NCI-H446 treated with DMSO at 0.1 percent for 48 hours (cell line): ENCODE data around the gene IGDCC3.

Experiments
- DNase-seq: peaks from one replicate; lab custom pipeline; 2025; lab: John Stamatoyannopoulos, UW

Gene IGDCC3

DNA sequence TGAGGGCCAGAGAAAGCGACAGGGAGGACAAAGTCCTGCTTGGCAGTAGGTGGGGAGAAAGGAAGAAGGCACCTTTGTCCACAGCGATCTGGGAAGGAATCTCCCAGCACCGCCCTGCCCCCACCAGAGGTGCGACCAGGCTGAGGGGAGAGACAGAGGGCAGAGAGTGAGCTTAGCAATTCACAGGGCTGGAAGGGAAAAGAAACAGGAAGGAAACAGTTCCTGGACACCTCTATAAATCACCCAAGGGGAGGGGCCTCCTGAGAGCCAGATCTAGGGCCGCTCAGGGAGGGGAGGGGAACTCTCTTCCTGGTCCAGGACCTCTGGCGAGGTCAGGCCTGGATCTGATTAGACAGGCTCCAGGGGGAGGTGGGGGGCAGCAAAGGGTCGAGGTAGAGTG, 37.9 kb downstream of the IGDCC3 start:
- no peak for DNase-seq

DNA sequence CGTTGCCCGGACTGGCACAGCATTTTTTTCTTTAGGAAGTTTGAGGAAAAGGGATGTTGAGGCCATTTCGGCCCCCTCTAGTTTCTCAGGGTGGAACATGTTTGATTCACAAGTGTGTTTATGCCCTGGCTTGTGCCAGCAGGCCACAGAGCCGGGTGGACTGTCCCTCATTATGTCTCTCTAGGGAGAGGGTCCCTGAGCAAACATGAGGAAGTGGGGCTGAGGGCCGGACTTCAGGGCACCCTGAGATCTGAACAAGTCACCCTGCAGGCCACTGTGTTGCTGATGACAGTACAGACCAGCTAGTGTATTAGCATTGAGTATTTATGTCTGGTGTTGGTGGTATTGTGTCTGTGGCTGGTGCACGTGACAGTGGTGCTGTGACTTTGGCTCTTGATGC, 38.4 kb downstream of the IGDCC3 start:
- no peak for DNase-seq

DNA sequence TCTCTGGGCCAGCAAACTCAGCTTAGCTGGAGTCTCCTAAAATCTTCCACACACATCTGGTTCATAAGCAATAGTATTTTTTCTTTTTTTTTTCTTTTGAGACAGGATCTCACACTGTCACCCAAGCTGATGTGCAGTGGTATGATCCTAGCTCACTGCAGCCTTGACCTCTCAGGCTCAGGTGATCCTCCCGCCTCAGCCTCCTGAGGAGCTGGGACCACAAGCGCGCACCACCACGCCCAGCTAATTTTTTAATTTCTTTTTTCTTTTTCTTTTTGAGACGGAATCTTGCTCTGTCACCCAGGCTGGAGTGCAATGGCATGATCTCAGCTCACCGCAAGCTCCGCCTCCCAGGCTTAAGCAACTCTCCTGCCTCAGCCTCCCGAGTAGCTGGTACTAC, 39.0 kb downstream of the IGDCC3 start:
- DNase-seq: no peak

DNA sequence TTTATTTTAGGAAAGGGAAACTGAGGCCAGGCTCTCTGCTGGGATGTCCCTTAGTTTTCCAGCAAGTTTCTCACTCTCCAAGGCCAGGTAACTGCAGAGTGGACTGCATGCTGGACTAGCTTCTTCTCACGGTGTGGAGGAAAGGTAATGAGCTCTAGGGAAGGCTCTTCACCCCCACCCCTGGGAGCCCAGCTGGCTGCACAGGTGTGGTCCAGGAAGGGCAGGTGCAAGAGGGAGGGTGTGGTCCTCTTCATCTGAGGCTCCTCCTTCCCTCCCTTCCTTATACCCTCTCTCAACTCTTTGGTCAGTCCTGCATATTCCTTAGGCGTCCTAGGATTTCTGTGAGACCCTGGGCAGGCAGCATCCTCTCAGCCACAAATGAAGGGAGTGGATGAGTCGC, 39.4 kb downstream of the IGDCC3 start:
- no peak for DNase-seq

DNA sequence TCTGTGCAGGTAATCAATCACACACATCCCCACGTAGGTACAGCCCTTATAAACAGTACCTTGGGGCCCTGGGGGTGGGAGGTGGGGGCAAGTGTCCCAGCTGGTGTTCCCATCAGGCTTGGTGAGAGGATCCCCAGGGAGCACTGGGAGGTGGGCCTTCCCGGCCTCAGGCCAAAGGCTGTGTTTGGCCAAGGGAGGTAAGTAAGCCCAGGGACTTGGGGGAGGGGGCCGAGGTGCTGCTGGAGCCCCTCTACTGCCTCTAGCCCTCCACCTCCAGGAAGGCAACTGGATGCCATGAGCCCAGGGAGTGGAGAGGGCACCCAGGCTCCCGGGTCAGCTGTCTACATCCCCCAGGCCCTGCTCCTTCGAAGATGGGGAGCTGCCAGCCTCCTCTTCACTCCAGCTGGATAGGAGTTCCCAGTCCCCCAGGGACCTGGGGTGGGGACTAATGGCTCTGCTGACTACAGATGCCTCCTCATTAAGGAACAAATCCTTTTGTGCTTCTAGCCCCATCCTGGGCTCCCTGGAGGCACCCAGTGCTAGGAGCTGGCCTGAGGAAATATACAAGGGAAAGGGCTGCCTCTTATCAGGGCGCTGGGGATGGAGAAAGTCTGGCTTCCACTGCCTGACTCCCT, 40.2 kb downstream of the IGDCC3 start:
- DNase-seq: no peak

DNA sequence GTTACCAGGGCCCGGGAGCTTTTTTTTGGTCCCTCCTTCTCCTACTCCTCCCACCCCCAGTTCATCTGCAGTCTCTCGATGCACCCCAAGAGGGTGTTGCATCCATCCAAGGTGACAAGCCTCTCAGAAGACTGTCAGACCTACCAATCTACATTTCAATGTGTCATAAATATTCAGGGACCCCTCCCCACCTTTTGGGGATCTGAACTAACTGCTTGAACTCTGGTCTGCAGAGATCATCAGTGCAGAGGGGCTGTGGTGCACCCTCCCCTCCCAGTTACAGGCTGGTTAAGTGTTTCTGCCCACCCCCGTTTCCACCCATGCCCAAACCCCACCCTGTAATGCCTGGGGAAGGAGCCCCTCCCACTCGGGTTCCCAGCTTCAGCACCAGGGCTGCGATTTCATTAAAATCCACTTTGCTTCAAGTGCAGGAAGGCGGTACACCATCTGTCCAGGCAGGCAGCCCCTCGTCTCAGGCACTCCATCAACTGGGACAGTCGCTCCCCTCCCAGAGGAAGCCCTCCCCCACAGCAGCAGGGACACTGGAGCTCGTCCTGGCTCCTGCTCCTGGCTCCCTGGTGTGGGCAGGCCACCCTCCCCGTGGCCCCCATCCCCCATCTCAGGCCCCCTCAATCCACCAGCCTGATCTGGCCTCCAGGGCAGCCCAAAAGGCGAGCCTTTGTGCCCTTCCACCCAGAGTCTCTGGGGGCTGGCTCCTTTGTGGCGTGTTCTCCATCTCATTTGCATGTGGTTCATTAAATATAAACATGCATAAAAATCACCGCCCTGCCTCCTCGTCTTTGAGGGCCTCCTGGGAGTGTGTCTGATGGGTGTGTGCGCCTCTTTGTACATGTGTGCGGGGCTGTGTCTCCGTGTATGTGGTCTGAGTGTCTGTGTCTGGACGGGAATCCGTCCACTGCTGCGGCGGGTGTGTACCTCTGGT, 41.0 kb downstream of the IGDCC3 start:
- no peak for DNase-seq

DNA sequence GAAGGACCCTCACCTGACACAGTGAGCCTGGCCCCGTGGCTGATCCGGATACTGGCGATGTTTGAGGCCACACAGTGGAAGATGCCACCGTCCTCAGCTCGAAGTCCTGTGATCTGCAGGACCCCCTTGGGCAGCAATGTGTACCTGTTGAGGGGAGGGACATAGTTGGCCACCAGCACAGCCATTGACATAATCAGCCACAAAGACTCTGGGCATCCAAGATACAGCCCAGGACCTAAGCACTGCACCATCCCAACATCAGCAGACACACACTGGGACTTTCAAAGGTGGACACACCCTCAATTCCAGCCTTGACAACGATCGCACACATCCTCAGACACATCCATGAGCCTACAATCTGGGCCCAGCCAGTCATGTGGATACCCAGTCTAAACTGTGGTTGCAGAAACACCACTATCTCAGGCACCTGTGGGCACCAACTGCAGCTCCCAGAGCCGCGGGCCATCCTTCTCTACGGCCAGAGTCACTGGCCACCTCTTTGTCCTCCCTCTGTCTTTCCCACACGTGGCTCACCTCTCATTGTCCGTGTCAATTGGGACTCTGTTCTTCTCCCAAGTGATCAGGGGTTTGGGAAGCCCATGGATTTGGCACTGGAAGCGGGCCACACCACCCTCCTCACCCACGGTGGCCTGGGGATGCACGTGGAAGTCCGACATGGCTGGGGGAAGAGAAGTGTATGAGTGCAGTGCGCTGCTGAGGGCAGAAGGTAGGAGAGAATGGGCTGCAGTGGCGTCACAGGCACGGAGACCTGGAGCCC, 42.3 kb downstream of the IGDCC3 start:
- no peak for DNase-seq

DNA sequence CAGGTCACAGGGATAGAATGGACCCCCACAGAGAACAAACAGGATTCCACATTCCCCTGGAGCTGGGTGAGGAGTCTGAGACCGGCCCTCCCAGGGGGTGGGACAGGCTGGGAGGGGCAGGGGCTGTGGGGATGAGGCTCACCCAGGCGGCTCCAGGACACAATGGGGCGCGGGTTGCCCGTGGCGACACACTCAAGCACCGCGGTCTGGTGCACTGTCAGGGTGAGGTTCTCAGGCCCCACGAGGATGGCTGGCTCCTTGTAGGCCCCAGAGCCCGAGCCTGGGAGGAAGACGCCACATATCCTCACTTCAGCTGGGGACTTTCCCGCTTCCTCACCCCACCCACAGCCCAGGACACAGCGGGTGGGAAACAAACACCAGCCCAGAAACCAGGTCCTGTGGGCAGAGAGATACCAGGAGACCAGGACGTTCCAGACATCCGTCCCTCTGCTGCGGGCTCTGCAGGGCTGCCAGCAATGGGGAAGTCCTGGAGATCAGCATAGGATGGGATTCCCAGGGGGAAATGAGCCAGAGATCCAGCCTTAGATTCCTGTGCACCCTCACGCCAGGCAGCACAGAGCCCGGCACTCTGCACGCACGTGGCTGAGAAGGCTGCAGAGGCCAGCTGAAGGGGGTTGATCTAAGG, 43.1 kb downstream of the IGDCC3 start:
- no peak for DNase-seq

DNA sequence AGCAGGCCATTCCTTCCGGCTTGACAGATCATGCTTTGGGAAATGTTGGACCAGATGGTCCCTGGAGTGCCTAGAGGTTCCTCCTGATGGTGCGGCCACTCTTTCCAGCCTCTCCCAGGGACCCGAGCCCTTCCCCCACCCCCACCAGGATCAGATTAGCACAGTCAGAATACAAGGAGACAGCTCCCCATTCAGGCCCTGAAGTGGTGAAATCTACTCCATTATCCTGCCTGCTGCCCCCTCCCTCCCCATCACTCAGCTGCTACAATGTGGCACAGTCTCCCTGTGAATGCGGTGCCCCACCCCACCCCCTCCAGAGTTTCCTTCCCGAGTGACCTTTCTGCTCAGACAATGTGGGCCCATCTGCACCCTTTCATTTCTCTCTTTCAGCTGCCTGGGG, 43.9 kb downstream of the IGDCC3 start:
- DNase-seq: no peak

DNA sequence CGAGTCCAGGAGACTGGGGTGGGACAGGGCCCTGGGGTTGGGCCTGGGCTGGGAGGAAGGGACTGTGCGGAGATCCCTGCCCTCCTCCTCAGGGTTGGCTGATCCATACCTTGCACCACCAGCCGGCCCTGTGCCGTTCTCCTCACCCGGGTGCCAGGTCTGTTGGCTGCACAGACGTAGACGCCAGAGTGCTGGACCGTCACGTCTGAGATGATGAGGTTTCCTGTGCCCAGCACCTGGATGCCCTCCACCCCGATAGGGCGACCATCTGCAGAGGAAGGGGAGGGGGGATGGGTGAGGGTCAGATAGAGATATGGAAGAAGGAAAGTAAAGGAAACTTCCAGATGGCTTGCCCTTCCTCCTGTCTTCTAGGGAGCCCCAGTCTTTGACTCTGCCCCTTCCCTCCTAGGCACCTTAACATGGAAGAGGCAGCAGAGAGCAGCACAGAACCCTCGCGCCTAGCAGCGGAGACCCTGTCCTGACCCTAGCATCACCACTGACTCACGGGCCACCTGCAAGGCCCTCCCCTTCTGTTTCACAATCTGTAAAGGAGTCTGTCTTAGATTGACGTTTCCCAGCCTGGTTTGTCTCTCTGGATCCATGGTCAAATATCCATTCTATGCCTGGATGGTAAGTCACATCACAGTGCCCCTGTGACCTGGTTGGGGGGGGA, 44.5 kb downstream of the IGDCC3 start:
- no peak for DNase-seq

DNA sequence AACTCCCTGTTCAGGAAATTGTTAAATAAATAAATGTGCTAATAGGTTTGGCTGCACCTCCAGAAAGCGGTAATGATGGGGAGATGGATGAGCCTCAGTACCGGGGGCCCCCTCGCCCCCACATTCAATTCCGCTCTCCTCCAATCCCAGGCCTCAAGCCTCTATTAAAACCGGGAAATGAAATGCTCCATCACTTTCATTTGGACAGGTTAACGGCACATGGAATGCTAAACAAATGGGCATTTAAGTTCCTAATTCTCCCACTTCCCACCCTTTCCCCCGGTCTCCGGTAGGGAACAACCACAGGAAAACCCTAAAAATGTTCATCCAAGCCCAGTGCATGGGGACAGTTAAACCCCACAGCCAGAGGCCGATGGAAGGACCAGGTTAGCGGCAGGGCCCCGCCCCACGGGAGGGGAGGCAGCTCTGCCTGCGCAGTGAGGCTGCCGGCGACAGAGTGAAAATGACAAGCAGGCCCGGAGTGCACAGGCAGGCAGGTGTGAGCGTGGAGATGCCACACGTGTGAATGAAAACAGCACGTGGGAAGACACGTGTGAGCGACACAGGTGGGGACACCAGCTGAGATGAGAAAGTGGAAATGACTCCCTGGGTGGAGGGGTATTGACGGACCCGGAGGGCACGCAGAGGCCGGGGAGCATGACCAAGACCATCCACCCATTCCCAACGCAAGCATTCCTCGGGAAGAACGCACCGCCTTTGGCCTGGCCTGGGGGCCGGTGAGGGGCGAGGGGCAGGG, 45.2 kb downstream of the IGDCC3 start:
- no peak for DNase-seq

DNA sequence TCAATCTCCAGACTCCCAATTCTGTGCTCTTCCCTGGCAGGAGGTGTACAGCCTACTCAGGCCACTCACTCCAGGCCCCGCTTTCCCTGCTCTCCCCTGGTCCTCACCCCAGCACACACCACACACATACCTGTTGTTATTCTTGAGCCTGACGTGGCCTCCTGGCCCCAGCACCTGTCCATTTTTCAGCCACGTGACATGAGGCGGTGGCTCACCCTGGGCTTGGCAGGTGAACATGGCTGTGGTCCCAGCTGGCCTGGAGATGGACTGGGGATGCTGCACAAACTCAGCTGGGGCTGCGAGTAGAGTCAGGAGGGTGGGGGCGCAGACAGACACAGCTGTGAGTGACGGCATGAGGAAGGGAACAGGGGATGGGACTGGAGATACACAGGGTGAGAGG, 46.0 kb downstream of the IGDCC3 start:
- DNase-seq: no peak

DNA sequence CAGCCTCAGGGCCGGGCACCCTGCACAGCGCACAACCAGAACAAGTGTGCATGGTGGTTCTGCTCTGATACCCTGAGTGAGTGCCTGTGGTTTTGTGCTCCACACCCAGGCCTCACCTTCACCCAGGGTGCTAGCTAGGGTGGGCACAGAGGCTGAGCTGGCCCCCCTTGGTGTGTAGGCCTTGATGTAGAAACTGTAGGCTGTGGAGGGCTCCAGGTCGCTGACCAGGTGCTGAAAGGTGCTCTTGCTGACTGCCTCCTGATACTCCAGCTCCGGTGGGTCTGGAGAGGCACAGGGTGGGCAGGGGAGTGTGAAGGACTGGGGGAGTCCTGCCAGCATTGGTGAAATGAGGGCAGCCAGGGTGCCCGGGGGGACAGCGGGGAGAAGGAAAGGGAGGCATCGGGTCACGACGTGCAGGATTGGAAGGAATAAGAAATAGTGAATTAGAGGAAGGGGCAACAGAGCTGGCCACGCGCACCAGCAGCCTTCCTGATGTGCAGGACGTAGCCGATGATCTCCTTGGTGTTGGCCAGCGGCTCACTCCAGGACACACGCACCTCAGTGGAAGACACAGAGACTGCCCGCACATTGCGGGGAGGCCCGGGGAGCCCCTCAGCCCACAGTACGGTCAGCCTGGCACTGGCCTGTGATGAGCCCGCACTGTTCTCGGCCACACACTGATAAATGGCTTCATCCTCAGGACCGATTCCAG, 46.7 kb downstream of the IGDCC3 start:
- DNase-seq: no peak

DNA sequence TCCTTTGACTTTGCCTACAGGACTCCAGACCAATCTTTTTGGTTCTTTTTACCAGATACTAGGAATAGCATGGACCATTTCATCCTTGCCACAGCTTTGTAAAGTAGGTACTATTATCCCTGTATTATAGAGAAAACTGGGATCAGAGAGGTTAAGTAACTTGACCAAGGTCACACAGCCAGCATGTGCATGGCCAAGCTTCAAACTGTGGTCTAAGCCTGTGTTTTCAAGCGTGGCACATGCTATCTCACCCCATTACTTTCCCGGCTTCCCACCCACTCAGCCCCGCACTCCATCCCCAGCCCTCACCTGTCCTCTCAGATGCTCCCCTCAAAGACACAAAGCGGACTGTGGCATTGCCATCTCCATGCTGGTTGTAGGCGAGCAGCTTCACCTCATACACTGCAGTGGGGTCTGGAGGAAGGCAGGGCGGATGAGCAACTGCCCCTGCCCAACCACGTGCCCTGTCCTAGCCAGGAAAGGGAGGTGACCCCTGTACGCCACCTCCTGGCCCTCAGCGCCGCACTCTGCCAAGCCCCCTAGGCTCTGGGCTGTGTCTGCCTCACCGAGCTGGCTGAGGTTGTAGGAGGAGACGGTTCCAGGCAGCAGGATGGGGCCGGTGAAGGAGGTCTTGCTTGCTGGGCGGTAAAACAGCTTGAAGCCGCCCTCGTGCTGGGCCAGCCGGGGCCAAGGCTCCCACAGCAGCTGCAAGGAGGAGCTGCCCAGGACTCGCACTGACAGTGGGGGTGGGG, 47.6 kb downstream of the IGDCC3 start:
- no peak for DNase-seq

DNA sequence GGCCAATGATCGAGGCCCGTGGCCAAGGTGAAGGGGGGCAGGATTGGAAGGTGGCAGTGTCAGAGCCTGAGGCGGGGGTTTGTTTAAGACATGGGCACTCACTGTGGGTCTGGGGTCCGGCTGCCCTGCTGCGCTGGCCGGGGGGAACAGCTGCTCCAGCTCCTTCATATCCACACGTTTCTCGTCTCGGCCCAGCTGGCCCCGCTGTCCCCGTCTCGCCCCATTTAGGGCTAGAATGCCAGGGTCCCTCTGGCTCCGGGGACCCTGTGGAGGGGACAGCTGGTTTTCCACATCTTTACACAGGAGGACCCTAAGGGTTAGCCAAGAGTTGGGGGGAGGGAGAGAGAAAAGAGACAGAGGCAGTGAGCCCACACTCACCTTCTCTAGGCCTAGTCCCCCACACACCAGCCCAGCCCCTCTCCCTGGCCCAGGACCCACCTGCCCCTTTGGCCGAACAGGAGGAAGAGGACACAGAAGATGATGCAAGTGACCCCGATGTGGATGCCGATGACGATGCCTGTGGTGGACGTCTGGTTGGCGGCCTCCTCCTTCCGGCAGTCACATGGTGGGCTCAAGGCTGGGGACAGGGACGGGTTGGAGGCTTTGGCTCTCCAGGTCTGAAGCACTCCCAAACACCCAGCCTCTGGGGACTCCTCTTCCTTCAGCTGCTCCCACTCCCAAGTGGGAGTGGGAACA, 48.4 kb downstream of the IGDCC3 start:
- DNase-seq: no peak

DNA sequence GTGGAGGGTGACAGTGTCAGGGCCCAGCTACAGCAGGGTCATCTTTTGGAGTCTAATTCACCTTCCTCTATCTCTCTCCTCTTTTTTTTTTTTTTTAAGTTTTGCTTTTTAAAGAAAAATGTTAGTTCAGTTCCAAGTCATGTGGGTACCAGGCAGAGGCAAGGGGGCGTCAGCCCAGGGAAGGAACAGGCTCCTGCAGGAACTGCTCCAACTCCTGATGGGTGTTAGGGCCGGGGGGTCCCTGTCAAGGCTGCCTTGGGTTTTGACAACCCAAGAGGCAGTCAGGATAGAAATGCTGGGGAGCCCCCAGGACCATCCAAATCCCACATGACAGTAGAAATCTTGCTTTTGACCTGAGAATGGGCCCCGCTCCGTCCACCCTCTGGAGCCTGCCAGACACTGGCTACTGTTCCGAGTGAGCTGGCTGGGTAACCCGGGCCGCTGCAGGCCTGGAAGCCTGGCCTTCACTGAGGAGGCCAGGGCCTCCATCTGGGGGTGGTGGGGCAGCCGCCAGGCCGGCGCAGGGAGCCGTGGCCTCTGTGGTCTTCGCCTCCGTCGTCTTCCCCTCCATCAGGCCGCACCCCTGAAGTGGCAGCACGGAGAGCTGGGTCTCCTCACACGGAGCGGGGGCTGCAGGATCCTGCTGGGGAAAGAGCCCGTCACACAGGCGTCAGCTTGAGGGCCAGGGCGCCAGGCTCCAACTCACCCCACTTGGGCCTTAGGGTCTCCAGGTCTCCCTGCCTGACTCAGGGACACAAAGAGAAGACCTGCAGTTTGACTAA, 49.1 kb downstream of the IGDCC3 start:
- DNase-seq: no peak

DNA sequence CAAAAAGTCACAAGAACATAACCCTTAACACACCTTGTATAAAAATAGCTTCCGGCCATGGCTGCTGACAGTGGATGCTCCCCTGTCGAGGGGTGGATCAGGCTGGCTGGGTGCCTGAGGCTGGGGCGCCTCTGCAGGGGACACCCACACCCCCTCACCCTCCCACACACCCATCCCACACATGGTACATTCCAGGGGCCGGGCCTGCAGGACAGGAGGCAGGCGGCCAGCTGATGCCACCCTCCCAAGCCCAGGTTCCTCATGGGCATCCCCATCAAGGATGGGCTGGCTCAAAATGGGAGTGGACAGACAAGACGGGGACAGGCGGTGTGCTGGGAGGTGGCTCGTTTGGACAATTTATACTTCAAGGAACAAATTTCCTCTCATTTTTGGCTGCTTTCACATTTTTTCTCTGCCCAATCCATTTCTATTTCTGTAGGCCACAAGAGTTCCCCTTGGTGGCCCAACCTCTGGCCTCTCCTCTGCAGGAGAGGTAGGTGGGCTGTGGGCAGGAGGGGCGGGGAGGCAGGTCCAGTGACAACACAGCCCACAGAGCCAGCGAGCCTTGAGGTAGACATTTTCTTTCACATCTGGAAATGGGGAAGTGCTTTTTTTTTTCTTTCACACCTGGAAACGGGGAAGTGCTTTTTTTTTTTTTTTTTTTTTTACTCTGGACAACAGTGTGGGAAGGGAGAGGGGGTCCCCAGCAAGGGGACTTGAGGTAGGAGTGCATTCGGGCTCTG, 50.0 kb downstream of the IGDCC3 start:
- no peak for DNase-seq
